Measurements from ENCODE around the gene SUN2.

DNA sequence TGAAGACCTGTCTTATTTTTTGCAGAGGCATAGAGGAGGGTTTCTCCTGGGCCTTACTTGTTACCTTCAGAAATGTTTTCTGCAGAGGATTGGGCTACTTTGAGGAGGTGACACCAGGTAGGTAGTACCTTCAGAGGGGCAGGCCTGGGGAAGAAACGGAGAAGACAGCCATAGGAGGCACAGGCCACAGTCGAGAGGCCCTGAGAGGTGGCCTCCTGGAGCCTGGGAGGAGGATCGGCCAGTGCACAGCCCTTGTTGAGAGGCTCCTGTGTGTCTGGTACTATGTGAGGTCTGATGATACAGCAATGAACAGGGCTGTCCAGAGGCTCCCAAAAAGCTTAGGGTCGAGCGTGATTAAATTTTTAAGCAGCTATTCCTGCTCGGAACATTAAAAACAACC, 38.6 kb downstream of the SUN2 start:
- TF ChIP-seq, protein P1, sequence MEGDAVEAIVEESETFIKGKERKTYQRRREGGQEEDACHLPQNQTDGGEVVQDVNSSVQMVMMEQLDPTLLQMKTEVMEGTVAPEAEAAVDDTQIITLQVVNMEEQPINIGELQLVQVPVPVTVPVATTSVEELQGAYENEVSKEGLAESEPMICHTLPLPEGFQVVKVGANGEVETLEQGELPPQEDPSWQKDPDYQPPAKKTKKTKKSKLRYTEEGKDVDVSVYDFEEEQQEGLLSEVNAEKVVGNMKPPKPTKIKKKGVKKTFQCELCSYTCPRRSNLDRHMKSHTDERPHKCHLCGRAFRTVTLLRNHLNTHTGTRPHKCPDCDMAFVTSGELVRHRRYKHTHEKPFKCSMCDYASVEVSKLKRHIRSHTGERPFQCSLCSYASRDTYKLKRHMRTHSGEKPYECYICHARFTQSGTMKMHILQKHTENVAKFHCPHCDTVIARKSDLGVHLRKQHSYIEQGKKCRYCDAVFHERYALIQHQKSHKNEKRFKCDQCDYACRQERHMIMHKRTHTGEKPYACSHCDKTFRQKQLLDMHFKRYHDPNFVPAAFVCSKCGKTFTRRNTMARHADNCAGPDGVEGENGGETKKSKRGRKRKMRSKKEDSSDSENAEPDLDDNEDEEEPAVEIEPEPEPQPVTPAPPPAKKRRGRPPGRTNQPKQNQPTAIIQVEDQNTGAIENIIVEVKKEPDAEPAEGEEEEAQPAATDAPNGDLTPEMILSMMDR (IDR thresholded peaks at IDR 0.05): no peak
- TF ChIP-seq POLR2A (IDR thresholded peaks at IDR 0.05) (no peak), POLR2AphosphoS5 (IDR thresholded peaks at IDR 0.05; ENCODE audit: insufficient read depth in 1 of 2, low read depth in 1 of 2) (no peak)
